SK-N-MC (cell line): ENCODE data around the gene PRR15L.

Experiments
- EZH2 ChIP-seq: fragments of 200-600 bp; sonication (generic); IDR thresholded peaks from one replicate; pipeline ENCODE4 v1.6.1; 2017; ENCODE audit warnings: antibody characterized with exemption
- POLR2AphosphoS5 ChIP-seq: IDR thresholded peaks from 2 replicates; pipeline ENCODE4 v1.6.1; 2012; ENCODE audit warnings: mild to moderate bottlenecking, low read depth, low read length, borderline replicate concordance

- TF ChIP-seq POLR2AphosphoS5, result no peak
- TF ChIP-seq EZH2, result no peak
Measured at GRCh38 chr17:47942568-47942967, 15.1 kb downstream of the PRR15L start.
